Activated CD8-positive, alpha-beta memory T cell treated with anti-CD3 and anti-CD28 coated beads for 24 hours (primary cell): ENCODE results near the gene HIVEP3.
A peak's percentile ranks its signal among the peaks of the same experiment; 100 is the strongest.

ENCODE experiments used
- DNase-seq: peaks from one replicate; pipeline ENCODE4 v3.0.0-alpha.2; 2020

HIVEP3 gene

DNA sequence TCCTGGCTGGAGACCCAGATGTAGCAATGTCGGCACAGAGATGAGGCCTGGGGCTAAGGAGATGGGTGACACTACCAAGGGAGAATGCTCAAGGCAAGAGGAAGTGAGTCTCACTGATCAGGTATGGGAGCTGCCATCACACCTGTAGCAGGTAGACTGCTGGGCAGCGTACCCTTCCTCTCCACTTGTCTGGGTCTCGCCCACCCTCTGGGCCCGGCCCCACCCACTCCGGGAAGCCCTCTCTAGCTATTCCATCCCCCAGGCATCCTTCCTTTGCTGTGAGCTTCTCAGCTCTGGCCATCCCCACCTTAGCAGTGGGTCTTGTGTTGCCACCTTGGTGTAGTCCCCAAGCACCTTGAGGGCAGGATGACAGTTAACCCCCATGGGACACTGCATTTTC lies 346.5 kb downstream of the HIVEP3 start:
- DNase-seq: peak; percentile 52

GRCh38 chr1:41571041-41571440 lies 347.7 kb downstream of the HIVEP3 start:
- no peak for DNase-seq

DNA sequence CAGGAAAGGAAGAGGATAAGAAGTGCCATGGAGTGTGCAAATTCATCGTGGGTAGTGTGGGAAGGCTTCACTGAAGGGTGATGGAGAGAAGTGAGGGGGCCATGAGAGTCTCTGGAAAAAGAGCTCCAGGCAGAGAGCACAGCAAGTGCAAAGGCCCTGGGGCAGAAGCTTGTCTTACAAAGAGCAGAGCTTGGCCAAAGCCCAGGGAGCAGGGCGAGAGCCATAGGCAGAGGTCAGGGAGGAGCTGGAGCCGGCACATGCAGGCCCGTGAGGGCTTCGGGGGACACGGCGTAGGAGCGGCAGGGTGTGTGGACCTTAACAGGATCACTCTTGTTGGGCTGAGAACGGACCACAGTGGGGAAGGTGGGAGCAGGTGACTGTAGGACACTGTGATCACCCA lies 350.5 kb downstream of the HIVEP3 start:
- DNase-seq: no peak

- no peak for DNase-seq
These were observed 351.8 kb downstream of the HIVEP3 start for GRCh38 chr1:41566969-41567368.

- peak; percentile 53 for DNase-seq
These were observed 352.3 kb downstream of the HIVEP3 start for GRCh38 chr1:41566274-41566885.

DNA sequence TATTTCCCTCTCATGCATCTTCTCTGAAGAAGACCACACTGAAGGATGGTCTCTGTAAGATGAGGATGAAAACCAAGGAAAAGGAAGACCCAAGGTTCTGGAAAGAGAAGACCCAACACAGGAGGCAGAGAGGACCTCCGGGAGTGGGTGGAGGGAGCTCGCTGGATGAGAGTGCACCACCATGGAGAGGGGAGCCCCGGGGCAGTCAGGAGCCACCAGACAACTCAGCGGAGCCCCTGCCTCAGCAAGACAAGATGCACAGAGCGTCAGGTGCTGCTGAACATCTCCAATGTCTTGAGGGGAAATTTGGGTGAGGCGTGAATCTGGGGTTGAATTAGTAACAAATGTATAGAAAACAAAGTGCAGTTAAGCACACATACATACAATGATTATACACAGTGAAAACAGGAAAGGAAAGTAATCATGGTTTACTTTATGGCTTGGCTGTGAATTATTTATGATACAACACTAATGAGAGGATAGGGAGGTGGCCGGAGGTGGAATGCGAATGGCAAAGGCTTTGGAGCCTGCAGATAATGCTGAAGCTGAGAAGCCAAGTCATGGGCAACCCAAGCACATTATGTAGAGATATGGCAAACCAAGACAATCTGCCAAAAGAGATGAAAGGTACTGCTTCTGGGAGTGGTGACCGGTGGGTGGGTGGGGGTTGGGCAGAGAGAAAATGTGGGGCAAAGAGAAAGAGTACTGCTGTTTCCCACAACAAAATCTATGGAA lies 353.8 kb downstream of the HIVEP3 start:
- DNase-seq: no peak

- no peak for DNase-seq
These were observed 356.4 kb downstream of the HIVEP3 start for GRCh38 chr1:41562328-41562727.

GRCh38 chr1:41560931-41561330 lies 357.8 kb downstream of the HIVEP3 start:
- no peak for DNase-seq

GRCh38 chr1:41560496-41560895 lies 358.2 kb downstream of the HIVEP3 start:
- DNase-seq: peak; percentile 54

DNA sequence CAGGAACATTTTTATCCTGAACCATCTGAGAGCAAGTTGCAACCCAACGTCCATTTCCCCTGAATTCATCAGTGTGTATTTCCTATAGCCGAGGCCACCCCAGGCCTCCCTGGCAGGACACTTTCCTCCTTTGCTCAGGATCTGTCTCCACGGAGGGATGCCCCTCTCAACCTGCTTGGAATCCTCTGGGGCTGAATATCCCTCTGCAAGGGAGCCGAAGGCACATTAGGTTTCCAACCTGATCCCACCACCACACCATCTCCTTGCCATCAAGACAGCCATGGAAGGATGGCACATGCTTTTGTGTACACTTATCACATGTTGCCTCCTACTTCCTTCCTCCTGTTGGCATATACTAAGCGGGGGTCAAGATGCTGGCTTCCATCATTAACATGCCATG lies 359.4 kb downstream of the HIVEP3 start:
- peak; percentile 33 for DNase-seq

DNA sequence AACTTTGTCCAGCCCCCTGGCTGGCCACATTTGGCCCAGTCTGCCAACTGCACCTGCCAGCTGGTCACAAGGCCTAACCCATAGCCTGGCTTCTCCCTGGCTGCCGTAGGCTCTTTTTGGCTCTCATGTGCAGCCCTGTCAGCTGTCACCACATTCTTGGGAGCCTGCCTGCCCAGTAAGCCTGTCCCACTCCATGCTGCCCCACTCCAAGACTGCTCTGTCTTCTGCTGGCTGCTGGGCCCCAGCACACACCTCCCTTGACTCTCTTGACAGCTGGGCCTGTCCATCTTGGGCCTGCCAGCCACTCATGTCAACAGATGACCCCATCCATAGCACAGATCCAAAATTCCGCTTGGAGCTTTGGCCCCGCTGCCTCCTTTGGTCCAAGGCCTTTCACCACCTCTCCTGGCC lies 360.0 kb downstream of the HIVEP3 start:
- DNase-seq: peak; percentile 49

GRCh38 chr1:41557751-41558455 lies 360.8 kb downstream of the HIVEP3 start:
- peak; percentile 50 for DNase-seq

- peak; percentile 53 for DNase-seq
These were observed 364.0 kb downstream of the HIVEP3 start for GRCh38 chr1:41554746-41555145.

GRCh38 chr1:41547781-41548560 lies 370.8 kb downstream of the HIVEP3 start:
- no peak for DNase-seq

DNA sequence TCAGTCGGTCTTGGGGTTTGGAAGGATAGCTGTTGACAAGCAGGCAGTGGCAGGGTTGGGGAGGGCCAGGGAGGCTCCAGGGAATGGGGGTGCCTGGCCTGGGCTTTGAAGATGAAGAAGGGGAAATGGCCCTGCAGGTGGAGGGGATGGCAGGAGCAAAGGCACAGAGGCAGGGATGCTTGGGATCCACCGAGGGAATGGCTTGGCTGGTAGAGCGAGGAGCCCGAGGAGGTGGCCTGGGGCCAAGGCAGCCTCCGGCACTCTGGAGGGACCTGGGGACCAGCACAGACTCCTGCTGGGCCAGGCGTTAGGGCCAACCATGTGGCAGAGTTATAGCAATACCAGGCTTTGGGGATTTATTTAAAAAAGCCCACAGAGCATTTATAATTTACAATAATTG lies 371.4 kb downstream of the HIVEP3 start:
- no peak for DNase-seq

GRCh38 chr1:41546833-41547135 lies 371.9 kb downstream of the HIVEP3 start:
- DNase-seq: no peak

GRCh38 chr1:41545996-41546832 lies 372.5 kb downstream of the HIVEP3 start:
- DNase-seq: no peak

DNA sequence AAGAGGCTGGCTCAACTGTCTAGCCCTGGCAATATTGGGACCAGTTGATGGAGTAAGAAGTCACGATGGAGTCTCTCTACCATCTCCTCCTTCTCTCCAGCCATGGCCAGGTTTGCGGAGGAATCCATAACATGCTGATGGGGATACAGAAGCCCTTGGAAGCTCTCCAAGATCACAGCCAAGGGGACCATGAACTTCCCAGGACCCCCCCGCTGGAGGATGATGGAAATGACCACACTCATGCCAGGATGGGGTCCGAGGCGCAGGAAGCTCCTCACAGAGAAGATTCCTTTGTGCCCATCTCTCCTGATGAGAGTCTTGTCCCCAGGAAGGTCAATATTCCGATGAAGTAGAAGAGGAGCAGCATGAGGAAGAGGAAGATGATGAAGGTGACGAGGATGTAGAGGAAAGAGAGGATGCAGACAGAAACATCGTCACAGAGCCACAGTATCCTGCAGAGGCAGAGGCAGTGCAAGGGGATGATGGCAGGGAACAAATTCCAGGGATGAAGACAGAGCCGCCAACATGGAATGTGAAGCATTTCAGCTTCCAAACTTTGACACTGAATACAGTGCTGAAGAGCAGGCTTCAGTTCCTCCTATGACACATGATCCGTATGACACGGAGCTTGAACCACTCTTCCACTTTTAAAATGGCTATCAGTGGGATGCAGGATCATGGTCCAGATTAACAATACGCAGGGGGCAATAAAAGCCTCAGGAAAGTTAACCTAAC lies 376.4 kb downstream of the HIVEP3 start:
- DNase-seq: no peak

DNA sequence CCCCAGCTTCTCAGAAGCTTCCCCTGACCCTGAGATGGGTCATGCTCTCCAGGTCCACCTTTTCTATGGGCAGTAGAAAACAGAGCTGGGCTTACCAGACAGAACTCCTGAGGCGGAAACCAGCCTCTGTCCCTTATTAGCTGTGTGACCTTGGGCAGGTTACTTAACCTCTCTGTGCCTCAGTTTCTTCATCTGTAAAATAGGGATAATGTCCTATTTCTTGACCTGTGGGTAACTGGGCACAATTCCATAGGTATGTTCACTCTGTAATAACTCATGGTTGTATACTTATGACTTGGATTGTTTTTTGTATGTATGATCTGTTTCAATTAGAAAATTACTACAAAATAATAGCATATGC lies 377.1 kb downstream of the HIVEP3 start:
- DNase-seq: no peak

DNA sequence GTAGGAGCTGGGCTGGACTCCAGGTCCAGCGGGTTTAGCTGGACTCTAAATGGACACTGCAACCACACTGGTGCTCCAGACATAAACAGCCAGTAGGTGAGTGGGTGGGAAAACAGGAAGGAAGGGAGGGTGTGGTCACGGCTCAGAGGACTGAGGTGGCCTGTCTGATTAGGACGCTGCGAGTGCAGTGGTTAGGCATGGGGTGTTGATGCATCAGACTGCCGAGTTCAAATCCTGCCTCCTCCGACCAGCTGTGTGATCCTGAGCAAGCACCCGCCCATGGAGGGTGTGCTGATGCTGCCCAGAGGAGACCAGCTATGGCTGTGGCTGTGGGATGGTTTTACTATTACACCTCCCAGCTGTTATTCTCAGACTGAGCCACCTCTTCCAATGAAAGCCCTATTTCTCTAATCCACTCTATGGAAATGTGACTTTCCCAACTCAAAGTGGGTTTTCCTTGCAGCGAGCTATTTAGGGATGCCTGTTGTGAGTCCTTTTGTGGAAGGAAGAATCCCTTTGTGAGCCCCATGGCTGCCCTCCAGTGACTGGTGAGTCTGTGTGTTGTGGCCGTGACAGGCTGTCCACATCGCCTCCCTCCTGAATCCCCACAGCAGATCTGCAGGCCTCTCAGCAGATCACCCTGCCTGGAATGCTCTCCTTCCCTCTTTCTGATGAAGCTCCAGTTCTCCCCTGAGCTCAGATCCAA lies 377.7 kb downstream of the HIVEP3 start:
- DNase-seq: no peak

DNA sequence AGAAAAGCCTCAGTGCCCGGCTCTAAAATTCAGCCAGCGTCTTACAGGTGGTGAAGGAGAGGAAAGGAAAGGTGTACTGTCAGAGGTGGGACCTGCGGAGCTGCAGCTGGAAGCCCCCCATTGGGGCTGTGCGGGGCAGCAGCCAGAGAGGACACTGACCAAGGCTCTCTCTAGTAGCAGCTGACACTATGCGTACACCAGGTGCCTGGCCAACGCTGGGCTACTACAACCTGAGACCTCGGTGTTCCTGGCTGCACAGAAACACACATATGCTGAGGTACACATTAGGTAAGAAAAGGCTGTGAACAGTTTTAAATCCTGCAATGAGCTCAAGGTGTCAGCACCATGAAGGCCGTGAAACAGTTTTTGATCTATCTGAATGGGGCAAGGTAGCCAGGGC lies 378.7 kb downstream of the HIVEP3 start:
- no peak for DNase-seq
